Spinal cord (tissue), 10 donors: ENCODE measurements around the gene ZBTB22. TPM values are rescaled to one million over a fixed set of nuclear protein-coding genes. Genes with fewer than 3 reads are reported as not detected.
A peak's percentile ranks its signal among the peaks of the same experiment; 100 is the strongest.

Experiments used
- DNase-seq, 6 donors: peaks; one replicate each; pipeline versions ENCODE4 v3.0.0 to v3.0.0-alpha.2; 2013 to 2015; ENCODE audit warnings: low spot score in 6 of 6, low read depth in 4 of 6
- H3K27ac ChIP-seq: one replicate; pipeline ENCODE4 v1.5.1; 2013; ENCODE audit warnings: low read depth, low read length, control low read depth
- H3K27me3 ChIP-seq: one replicate; pipeline ENCODE4 v1.6.1; 2013; ENCODE audit warnings: low read length; ENCODE audit not compliant: control insufficient read depth, insufficient read depth
- H3K36me3 ChIP-seq: one replicate; pipeline ENCODE4 v1.6.1; 2013; ENCODE audit warnings: low read length; ENCODE audit not compliant: control insufficient read depth, insufficient read depth
- H3K4me1 ChIP-seq: one replicate; pipeline ENCODE4 v1.6.1; 2013; ENCODE audit warnings: low read length; ENCODE audit not compliant: control insufficient read depth, insufficient read depth
- H3K4me3 ChIP-seq: one replicate; pipeline ENCODE4 v1.5.1; 2013; ENCODE audit warnings: low read depth, low read length, control low read depth
- H3K9me3 ChIP-seq: one replicate; pipeline ENCODE4 v1.6.1; 2013; ENCODE audit warnings: low read length; ENCODE audit not compliant: control insufficient read depth, insufficient read depth
- WGBS: methylation state at CpG from one replicate; pipeline ENCODE4 v1.1.5; 2013; ENCODE audit warnings: missing lambda C conversion rate; ENCODE audit not compliant: insufficient coverage; 5-methylcytosine and 5-hydroxymethylcytosine counted together
- polyA plus RNA-seq, 2 donors: library from polyadenylated mRNA; unstranded; fragments of 120-200 nt; gene quantifications; one replicate each; pipeline ENCODE4 v1.2.1, GENCODE V29; 2013; ENCODE audit not compliant: insufficient read length in 2 of 2
- total RNA-seq, 2 donors: library from RNA; depleted of rRNA in 1 of 2; stranded (reverse); fragments of 120-200 nt in 1 of 2; fragments of >200 nt in 1 of 2; gene quantifications; one replicate each; pipeline versions ENCODE4 v1.2.3 to v1.2.4, GENCODE V29; 2013 to 2014
- donor health status: healthy.

The ZBTB22 gene
- total and polyA plus RNA-seq, 4 donors = 16.4 to 26.8 (median 25.4) TPM

- Histone ChIP-seq H3K27me3 (no peaks in the 10 kb centered on the region), H3K36me3 (peaks cover 50% of the 10 kb centered on the region), H3K4me3 (peak overlapping the region; percentile 56), H3K4me1 (peaks cover 72% of the 10 kb centered on the region), H3K27ac (peak overlapping the region; percentile 57), H3K9me3 (no peaks in the 10 kb centered on the region)
- DNase-seq = no peak
- 68% methylated on average over 13 of the region's 19 CpGs for WGBS
Observed at GRCh38 chr6:33316603-33317418, 733 bp downstream of the ZBTB22 start.

GRCh38 chr6:33315793-33316602, 1.5 kb downstream of the ZBTB22 start:
- Histone ChIP-seq H3K27ac (no peak overlapping the region), H3K36me3 (peaks cover 47% of the 10 kb centered on the region), H3K4me3 (no peak overlapping the region), H3K27me3 (no peaks in the 10 kb centered on the region), H3K9me3 (no peaks in the 10 kb centered on the region), H3K4me1 (peaks cover 64% of the 10 kb centered on the region)
- DNase-seq = no peak
- 82% methylated on average over 12 of the region's 17 CpGs for WGBS

GRCh38 chr6:33314943-33315792, 2.4 kb downstream of the ZBTB22 start:
- no peak for DNase-seq
- Histone ChIP-seq H3K4me3 (peak overlapping the region; percentile 92), H3K27me3 (no peaks in the 10 kb centered on the region), H3K4me1 (peaks cover 56% of the 10 kb centered on the region), H3K9me3 (no peaks in the 10 kb centered on the region), H3K27ac (peak overlapping the region; percentile 95), H3K36me3 (peaks cover 40% of the 10 kb centered on the region)
- 37% methylated on average over 41 of the region's 47 CpGs for WGBS

- no peaks in the 10 kb centered on the region for H3K9me3 ChIP-seq
- WGBS = 38% methylated on average over 1 of the region's 10 CpGs
- H3K27me3 ChIP-seq = no peaks in the 10 kb centered on the region
- peak in 2 of 6 donors; percentile 31 to 73 for DNase-seq
- H3K4me1 ChIP-seq = peaks cover 56% of the 10 kb centered on the region
- H3K36me3 ChIP-seq = peaks cover 33% of the 10 kb centered on the region
- peak overlapping the region; percentile 92 for H3K4me3 ChIP-seq
- peak overlapping the region; percentile 95 for H3K27ac ChIP-seq
Observed at GRCh38 chr6:33314515-33314942, 3.0 kb downstream of the ZBTB22 start.

- DNase-seq = peak in 3 of 6 donors; percentile 50 to 76 (median 53)
- peaks cover 27% of the 10 kb centered on the region for H3K36me3 ChIP-seq
- H3K4me1 ChIP-seq = peaks cover 53% of the 10 kb centered on the region
- H3K27ac ChIP-seq = peak within 1 kb of the TSS; percentile 95
- H3K9me3 ChIP-seq = no peaks in the 10 kb centered on the region
- no peaks in the 10 kb centered on the region for H3K27me3 ChIP-seq
- under 1% methylated on average over 34 of the region's 47 CpGs for WGBS
- peak within 1 kb of the TSS; percentile 92 for H3K4me3 ChIP-seq
Observed at GRCh38 chr6:33313709-33314514, 3.6 kb downstream of the ZBTB22 start, which contains the start of gene TAPBP. Gene TAPBP, minus strand, starts transcription at chr6:33314078. Its CDS starts 37 bp downstream, at chr6:33314041.

GRCh38 chr6:33313105-33313708, 4.3 kb downstream of the ZBTB22 start:
- Histone ChIP-seq H3K27ac (peak overlapping the region; percentile 95), H3K36me3 (peaks cover 24% of the 10 kb centered on the region), H3K4me3 (peak overlapping the region; percentile 92), H3K9me3 (no peaks in the 10 kb centered on the region), H3K4me1 (peaks cover 46% of the 10 kb centered on the region), H3K27me3 (no peaks in the 10 kb centered on the region)
- DNase-seq = peak in 2 of 6 donors; percentile 78
- WGBS = under 1% methylated on average over 32 of the region's 33 CpGs

- peak overlapping the region; percentile 92 for H3K4me3 ChIP-seq
- no peaks in the 10 kb centered on the region for H3K27me3 ChIP-seq
- 8% methylated on average over 22 of the region's 29 CpGs for WGBS
- peaks cover 44% of the 10 kb centered on the region for H3K4me1 ChIP-seq
- peak overlapping the region; percentile 95 for H3K27ac ChIP-seq
- peak in 2 of 6 donors; percentile 72 to 87 for DNase-seq
- H3K9me3 ChIP-seq = no peaks in the 10 kb centered on the region
- H3K36me3 ChIP-seq = peaks cover 24% of the 10 kb centered on the region
Observed at GRCh38 chr6:33312361-33313104, 5.0 kb downstream of the ZBTB22 start.

GRCh38 chr6:33306356-33306755, 11.2 kb downstream of the ZBTB22 start:
- Histone ChIP-seq H3K27ac (no peak overlapping the region), H3K4me1 (no peaks in the 10 kb centered on the region), H3K27me3 (no peaks in the 10 kb centered on the region), H3K9me3 (no peaks in the 10 kb centered on the region), H3K4me3 (no peak overlapping the region), H3K36me3 (peaks cover 32% of the 10 kb centered on the region)
- WGBS = 84% methylated on average over 4 of the region's 4 CpGs
- no peak for DNase-seq
